AG10803 (cell line): Measurements from ENCODE around the gene SCUBE1.

ENCODE experiments used
- DNase-seq: peaks from one replicate; pipeline ENCODE4 v3.0.0; 2010; ENCODE audit warnings: low read depth
- H3K4me3 ChIP-seq: 2 replicates; pipeline ENCODE4 v1.5.1; 2011; ENCODE audit warnings: mild to moderate bottlenecking, low read length, control low read depth
- CTCF ChIP-seq: conservative IDR thresholded peaks from 2 replicates; pipeline ENCODE4 v1.5.1; 2011; ENCODE audit warnings: mild to moderate bottlenecking, low read length, control low read depth, inconsistent platforms

The SCUBE1 gene

GRCh38 chr22:43243324-43243723 is 99.8 kb downstream of the SCUBE1 start:
- H3K4me3 ChIP-seq: no peak overlapping the region
- DNase-seq: no peak
- no peak for TF ChIP-seq CTCF

- H3K4me3 ChIP-seq: no peak overlapping the region
- no peak for DNase-seq
- no peak for TF ChIP-seq CTCF
Measured at GRCh38 chr22:43242627-43243026, 100.5 kb downstream of the SCUBE1 start.

GRCh38 chr22:43241699-43242386 is 101.3 kb downstream of the SCUBE1 start:
- H3K4me3 ChIP-seq: no peak overlapping the region
- DNase-seq: no peak
- no peak for TF ChIP-seq CTCF

- no peak overlapping the region for H3K4me3 ChIP-seq
- TF ChIP-seq CTCF: no peak
- DNase-seq: no peak
Measured at GRCh38 chr22:43241138-43241597, 102.0 kb downstream of the SCUBE1 start.

- no peak for TF ChIP-seq CTCF
- no peak for DNase-seq
- no peak overlapping the region for H3K4me3 ChIP-seq
Measured at GRCh38 chr22:43240614-43241013, 102.6 kb downstream of the SCUBE1 start.

GRCh38 chr22:43239956-43240355 is 103.2 kb downstream of the SCUBE1 start:
- H3K4me3 ChIP-seq: no peak overlapping the region
- no peak for DNase-seq
- no peak for TF ChIP-seq CTCF

- no peak overlapping the region for H3K4me3 ChIP-seq
- no peak for DNase-seq
- no peak for TF ChIP-seq CTCF
Measured at GRCh38 chr22:43239193-43239780, 103.9 kb downstream of the SCUBE1 start.
